NCI-H460 (cell line): Measurements from ENCODE around the gene KCTD20. TPM values are rescaled to one million over a fixed set of nuclear protein-coding genes. Genes with fewer than 3 reads are reported as not detected.
"Not testable (repeated sequence)": the region's sequence is repeated elsewhere in the genome, so short reads cannot be mapped to it uniquely, and the experiment has no call there.

ENCODE experiments used
- DNase-seq: peaks from one replicate; pipeline ENCODE4 v3.0.0-alpha.2; 2016; ENCODE audit warnings: low read depth; ENCODE audit errors: extremely low read depth
- polyA plus RNA-seq: library from polyadenylated mRNA; depleted of rRNA; stranded (reverse); fragments of >200 nt; gene quantifications from 2 replicates; pipeline ENCODE4 v1.2.3, GENCODE V29; 2014; cell fraction: nucleus; rRNA removed
- total RNA-seq: library from RNA; depleted of rRNA; stranded (reverse); fragments of >200 nt; shearing (Covaris generic); gene quantifications from 2 replicates; pipeline ENCODE4 v1.2.3, GENCODE V29; 2014; rRNA removed

Gene KCTD20
- 67.0 and 68.7 TPM in 2 replicates for total RNA-seq
- polyA plus RNA-seq, result 36.9 and 43.4 TPM in 2 replicates

GRCh38 chr6:36442671-36443470 is at the start of gene KCTD20, which contains the start of gene PXT1:
Gene KCTD20, plus strand, starts transcription at chr6:36443000. Its CDS starts 27,098 bp downstream, at chr6:36470098.
Gene PXT1, minus strand, starts transcription at chr6:36442854. Its CDS starts 16,772 bp downstream, at chr6:36426082.
- DNase-seq, result peak; percentile 70

GRCh38 chr6:36399970-36400369 is 42.8 kb upstream of the KCTD20 start:
- DNase-seq, result no peak

GRCh38 chr6:36402481-36402880 is 40.3 kb upstream of the KCTD20 start:
- no peak for DNase-seq

- DNase-seq, result no peak
Observed at GRCh38 chr6:36404164-36404563, 38.6 kb upstream of the KCTD20 start.

GRCh38 chr6:36409718-36410117 is 33.1 kb upstream of the KCTD20 start:
- DNase-seq, result not testable (repeated sequence)

- no peak for DNase-seq
Observed at GRCh38 chr6:36413489-36414480, 29.0 kb upstream of the KCTD20 start.

GRCh38 chr6:36414481-36414880 is 28.3 kb upstream of the KCTD20 start:
- DNase-seq, result no peak

- DNase-seq, result no peak
Observed at GRCh38 chr6:36418558-36418957, 24.2 kb upstream of the KCTD20 start.

GRCh38 chr6:36419310-36419709 is 23.5 kb upstream of the KCTD20 start:
- DNase-seq, result no peak

GRCh38 chr6:36422714-36423100 is 20.1 kb upstream of the KCTD20 start:
- DNase-seq, result no peak

- DNase-seq, result peak; percentile 96
Observed at GRCh38 chr6:36423101-36423824, 19.5 kb upstream of the KCTD20 start.

GRCh38 chr6:36426622-36427021 is 16.2 kb upstream of the KCTD20 start:
- DNase-seq, result no peak

- no peak for DNase-seq
Observed at GRCh38 chr6:36428911-36429310, 13.9 kb upstream of the KCTD20 start.

- DNase-seq, result no peak
Observed at GRCh38 chr6:36430351-36430750, 12.4 kb upstream of the KCTD20 start.

GRCh38 chr6:36431197-36431596 is 11.6 kb upstream of the KCTD20 start:
- no peak for DNase-seq

GRCh38 chr6:36432151-36432671 is 10.6 kb upstream of the KCTD20 start:
- DNase-seq, result no peak

GRCh38 chr6:36436466-36436865 is 6.3 kb upstream of the KCTD20 start:
- no peak for DNase-seq

- peak; percentile 98 for DNase-seq
Observed at GRCh38 chr6:36441307-36441894, 1.4 kb upstream of the KCTD20 start.

GRCh38 chr6:36442103-36442670 is 613 bp upstream of the KCTD20 start:
- no peak for DNase-seq
